SHP77 treated with DMSO at 0.1 percent for 48 hours (cell line): ENCODE results near the gene RFC4.
"Not testable (repeated sequence)": the region's sequence is repeated elsewhere in the genome, so short reads cannot be mapped to it uniquely, and the experiment has no call there.

ENCODE experiments used
- DNase-seq: peaks from one replicate; lab custom pipeline; 2025; lab: John Stamatoyannopoulos, UW

The RFC4 gene

DNA sequence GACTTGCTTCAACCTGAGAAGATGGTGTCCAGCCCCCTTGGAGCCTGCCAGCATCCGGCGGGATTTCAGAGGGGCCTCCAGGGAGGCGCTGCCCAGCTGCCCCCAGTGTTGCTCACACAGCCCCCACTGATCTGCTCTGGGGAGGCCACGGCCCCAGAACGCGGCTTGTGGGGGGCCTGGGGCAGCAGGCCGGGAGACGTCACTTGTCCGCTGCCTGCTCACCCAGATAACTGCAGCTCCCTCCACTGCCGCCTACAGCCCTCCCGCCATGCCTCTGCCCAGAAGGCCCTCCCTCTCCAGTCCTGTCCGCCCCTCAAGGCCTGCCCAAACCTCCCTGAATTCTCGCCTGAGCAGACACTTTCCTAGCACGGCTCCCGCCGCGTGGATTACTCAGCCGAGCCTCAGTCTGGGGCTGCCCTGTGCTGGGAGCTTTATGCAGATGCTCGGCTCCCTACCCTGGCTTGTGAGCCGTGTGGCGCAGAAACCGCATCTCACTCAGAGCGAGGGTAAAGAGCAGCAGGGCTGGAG, 19.1 kb upstream of the RFC4 start:
- no peak for DNase-seq

DNA sequence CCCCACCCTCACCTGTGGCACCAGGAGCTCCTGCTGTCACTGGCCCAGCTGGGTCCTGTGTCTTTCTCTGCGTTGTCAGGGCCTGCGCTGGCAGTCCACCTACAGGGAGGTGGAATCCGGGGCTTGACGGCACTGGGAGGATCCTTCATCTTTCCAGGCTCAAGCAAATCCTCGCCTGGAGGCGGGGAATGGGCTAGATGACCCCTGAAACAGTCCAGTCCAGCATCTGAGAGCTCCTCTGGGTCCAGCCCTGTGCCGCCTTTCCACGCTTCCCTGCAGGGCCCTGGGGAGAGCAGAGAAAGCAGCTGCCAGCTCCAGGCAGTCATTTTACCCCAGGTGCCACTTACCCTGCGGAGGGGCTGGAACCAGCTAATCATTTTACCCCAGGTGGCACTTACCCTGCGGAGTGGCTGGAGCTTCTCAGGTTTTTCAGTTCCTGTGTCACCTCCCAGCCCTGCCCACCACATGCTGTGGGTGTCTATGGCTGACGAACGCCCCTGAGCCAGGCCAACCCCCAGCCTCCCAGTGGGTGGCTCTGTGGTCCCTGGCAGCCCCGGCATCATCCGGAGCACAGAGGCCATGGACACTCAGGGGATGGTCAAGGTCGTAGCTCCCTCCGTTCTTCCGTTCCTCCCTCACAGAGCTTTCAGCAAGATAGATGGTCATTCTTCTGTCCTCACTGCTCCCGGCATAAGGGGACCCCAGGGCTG, 18.3 kb upstream of the RFC4 start:
- DNase-seq = no peak

DNA sequence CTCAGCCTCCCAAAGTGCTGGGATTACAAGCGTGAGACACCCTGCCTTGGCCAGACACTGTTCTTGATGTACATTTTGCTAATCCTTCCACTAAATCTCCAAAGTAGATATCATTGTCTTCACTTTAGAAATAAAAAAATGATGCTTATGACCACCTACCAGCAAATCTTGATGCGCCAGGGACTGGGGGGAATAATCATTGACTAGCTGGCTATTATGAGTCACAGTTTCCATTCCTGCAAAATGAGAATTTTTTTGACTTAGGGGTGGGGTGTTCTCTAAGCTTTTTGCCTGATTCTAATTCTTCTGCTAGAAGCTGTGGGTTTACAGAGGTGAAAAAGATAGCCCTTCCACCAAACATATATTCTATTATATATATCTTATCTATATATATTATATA, 17.1 kb upstream of the RFC4 start:
- DNase-seq = no peak

DNA sequence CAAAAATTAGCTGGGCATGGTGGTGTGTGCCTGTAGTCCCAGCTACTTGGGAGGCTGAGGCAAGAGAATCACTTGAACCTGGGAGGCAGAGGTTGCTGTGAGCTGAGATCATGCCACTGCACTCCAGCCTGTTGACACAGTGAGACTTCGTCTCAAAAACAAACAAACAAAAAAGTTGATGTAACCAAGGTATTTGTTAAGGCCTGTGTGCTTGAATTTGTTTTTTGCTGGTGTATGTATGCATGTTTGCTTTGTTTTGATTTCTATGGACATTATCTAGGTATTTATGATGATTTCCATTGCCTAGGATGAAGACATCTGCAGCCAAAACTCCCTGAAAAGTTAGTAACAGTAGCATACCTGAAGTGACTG, 16.1 kb upstream of the RFC4 start:
- not testable (repeated sequence) for DNase-seq

DNA sequence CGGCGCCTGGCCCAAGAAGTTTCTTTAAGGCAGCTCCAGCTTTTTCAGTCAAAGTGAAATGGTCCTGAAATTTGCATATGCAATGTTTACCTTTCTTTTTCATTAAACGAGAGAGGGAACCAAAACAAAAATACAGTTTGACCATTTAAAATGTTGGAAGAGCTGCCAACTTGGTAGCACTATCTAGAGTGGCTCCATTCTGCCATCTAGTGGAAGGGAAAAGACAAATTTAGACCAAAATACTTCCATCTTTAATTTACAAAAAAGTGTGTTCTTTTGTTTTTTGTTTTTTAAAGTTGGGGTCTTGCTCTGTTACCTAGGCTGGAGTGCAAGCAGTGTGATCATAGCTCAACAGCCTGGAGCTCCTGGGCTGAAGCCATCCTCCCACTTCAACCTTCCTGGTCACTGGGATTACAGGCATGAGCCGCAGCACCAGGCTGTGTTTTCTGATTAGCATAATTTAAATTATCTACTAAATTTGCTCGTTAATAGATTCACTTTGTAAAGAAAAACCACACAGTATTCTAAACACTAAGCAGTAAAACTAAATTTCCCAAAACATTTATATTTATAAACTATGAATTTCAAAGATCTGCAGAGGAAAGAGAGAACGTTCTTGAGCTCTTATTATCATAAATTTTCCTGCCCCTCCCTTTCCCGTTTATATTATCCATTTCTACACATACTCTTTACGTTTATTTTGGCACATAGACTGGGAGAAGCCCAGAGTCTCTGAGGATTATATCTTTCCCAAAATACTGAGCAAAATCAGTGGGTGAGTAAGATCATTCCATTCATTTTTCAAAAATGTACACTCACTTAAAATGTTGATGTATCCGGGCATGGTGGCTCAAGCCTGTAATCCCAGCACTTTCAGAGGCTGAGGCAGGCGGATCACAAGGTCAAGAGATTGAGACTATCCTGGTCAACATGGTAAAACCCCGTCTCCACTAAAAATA, 15.4 kb upstream of the RFC4 start:
- no peak for DNase-seq

DNA sequence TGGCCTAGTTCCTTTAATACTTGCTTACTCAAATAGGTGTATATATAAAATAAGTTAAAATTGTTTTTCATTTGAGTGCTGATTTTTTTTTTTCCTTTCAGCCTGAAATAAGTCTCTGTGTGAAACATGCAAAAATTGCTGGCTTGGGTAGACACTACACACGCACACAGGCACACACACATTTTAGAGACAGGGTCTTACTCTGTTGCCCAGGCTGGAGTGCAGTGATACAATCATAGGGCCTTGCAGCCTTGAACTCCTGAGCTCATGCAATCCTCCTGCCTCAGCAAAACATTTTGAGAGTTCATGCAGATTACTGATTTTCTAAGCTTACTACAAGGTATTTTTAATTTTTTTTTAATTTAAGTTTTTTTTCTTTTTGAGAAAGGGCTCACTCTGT, 12.7 kb upstream of the RFC4 start:
- no peak for DNase-seq

DNA sequence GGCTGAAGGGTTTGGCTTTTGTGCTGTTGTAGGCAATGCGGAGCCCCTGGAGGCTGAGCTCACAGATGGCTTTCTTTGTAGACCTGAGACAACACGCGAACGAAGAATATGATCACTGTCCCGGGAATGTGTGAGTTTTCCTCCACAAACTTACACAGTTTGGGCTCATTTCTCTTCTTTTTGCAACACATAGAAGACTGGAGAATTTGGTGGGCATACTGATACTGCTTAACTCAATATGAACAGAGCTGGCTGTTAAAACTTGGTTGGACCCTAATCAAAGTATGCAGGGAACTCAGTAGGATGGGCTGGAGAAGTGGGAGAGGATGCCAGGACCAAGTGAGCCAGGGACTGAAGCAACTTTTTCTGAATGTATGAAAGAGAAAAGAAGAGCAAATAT, 12.2 kb upstream of the RFC4 start:
- no peak for DNase-seq

DNA sequence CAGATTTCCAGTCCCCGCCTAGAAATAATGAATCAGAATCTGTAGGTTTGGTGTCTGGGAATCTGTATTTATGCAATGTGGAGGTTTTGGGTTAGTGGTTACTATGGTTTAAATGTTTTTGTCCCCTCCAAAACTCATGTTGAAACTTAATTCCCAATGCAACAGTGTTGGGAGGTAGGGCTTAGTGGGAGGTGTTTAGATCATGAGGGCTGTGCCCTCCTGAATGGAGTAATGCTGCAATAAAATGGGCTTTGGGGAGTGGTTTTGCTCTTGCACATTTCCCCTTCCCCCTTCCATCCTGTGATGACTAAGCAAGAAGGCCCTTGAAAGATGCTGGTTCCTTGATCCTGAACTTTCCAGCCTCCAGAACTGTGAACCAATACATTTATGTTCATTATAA, 9.2 kb upstream of the RFC4 start:
- no peak for DNase-seq

DNA sequence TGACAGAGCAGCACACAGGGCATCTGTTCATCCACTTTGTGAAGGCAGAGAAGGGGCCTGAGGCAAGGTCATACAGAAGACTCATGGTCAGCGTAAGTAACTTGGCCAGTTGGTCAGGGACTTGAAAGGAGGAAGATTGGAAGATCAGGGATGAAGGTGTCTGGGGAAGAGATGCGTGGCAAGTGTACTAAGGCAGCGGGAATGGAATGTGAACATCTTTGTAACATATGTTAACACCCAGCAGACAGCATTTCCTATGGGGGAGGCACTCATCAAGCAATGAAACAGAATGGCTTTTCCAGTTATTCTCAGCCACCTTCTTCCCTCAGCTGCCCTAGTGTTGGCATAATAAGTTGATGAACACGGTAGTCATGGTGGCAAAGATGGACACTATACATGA, 7.8 kb upstream of the RFC4 start:
- DNase-seq = no peak

DNA sequence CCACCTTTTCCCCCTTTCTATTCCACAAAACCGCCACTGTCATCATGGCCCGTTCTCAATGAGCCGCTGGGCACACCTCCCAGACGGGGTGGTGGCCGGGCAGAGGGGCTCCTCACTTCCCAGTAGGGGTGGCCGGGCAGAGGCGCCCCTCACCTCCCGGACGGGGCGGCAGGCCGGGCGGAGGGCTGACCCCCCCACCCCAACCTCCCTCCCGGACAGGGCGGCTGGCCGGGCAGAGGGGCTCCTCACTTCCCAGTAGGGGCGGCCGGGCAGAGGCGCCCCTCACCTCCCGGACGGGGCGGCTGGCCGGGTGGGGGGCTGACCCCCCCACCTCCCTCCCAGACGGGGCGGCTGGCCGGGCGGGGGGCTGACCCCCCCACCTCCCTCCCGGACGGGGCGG, 5.0 kb upstream of the RFC4 start:
- not testable (repeated sequence) for DNase-seq

DNA sequence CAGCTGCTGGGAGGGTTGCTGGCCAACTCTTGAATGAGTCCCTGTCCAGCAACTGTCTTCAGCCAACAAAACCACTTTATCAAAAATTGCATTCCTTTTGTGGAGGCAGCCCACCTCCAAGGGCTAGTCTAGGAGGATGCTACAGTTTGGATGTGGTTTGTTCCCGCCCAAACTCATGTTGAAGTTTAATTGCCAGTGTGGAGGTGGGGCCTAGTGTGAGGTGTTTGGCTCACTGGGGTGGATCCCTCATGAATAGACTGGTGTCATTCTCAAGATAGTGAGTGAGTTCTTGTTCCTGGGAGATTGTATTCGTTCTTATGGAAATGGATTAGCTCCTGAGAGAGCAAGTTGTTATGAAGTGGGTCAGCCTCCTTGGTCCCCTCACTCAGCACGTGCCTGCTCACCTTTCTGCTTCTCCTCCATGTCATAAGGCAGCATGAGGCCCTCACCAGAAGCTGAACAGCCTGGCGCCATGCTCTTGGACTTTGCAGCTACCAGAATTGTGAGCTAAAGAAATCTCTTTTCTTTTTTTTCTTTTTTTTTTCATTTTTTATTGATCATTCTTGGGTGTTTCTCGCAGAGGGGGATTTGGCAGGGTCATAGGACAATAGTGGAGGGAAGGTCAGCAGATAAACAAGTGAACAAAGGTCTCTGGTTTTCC, 4.2 kb upstream of the RFC4 start:
- no peak for DNase-seq

DNA sequence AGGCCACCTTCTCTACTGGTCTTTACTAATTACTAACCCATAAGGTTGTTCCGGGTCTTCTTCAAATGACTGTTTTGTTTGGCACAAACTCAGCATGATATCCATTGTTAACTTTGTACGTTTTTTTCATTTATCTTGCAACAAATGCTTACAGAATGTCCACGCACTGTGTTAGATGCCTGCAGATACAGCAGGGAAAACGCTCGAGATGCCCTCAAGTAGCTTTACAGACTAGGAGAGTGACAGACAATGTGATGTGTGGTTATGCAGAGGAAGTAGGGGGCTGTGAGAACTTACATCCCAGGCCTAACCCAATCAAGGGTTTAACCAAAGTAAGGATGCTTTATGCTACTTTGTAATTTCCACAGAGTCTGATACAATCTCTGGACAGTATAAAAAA, 949 bp upstream of the RFC4 start:
- DNase-seq = no peak

DNA sequence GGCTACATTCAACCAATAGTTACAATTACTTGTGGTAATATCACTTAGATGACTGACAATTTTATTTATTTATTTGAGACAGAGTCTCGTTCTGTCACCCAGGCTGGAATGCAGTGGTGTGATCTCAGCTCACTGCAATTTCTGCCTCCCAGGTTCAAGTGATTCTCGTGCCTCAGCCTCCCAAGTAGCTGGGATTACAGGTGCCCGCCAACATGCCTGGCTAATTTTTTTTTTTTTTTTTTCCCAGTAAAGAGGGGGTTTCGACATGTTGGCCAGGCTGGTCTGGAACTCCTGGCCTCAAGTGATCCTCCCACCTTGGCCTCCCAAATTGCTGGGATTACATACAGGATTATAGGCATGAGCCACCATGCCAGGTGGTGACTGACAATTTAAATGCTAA, 2.8 kb downstream of the RFC4 start:
- DNase-seq = not testable (repeated sequence)

DNA sequence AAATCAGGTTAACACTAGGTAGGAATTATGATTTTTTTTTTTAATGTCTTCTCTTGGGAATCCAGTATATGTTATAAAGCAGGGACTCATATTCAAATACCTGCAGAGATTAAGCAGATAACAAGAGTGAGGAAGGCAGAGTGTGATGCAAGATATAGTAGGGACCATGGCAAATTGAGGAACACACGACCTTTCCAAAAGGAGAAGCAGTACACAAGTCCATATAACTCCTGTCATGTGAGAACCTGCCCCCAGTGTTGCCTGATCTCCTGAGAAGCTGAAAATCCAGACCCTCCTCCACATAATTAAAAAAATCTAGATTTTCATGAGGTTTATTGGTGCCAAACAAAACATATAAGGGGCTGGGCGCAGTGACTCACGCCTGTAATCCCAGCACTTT, 3.6 kb downstream of the RFC4 start:
- no peak for DNase-seq

DNA sequence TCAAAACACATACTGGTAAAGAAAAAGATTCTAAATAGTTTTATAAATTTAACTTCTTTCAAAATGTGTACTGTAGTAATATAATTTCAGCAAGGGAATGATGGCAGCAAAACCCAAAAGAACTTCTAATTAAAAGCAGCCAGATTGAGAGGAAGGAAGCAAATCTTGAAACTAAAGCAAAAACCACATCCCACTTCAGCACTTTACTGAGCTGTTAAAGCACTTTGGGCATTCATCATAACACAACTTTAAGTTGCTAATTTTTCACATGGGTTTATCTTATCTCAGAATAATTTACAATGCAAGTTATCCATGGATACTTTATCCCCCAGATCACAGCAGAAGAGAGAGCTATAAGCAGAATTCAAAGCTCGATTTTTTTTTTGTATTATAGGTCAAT, 6.0 kb downstream of the RFC4 start:
- no peak for DNase-seq

DNA sequence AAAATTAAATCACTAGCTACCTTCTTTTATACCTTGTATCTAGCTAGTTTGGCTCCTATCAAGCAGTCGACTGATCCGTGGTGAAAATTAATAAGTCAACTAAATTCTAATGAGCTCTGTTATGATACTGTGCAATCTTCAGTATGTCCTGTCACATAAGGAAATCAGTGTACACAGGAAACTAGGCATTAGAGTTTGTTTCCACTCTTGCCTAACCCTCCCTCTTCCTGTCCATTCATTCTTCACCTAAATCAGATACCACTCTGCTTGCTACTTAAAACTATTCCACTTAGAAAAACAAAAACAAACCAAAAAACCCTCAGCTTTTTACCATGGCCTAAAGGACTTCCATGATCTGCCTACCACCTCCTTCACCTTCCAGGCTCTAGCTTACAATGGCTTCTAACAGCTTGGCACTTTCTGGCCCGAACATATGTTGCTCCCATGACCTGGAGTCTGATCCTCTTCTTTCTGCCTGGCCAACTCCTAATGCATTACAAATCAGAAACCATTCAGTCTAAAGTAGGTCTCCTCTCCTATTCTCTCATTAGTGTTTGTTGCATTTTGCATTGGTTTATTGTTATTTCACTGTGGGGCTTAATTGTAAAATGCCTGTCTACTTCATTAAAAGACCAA, 7.9 kb downstream of the RFC4 start:
- DNase-seq = no peak

DNA sequence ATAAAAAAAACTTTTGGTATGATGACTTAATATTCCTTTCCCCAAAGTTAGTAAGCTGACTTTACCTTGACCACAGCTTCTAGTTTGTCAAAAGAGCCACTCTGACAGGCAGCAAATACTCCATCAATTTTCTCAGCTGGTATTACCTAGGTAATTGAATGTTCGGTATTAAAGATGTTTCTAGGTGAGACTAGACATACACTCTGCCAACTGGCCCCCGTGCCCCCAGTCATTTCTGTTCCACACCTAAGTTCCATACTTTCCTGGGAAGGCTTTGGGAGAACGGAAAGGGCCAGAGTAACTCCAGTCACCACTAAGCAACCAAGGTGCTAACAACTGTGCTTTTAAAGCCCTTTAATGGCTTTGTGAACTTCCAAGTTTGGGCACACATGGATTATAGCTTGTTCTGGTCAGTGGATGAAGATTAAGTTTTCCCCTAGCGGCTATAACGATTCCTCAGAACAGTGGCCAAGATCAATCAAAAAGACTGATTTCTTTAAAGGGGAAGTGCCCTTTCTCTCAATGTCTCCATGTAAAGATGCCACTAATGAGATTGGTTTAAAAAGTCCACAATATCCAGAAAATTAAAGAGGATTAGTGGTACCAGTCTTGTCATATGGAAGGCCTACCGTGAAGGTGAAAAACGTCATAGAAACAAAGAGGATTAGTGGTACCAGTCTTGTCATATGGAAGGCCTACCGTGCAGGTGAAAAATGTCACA, 15.9 kb downstream of the RFC4 start:
- DNase-seq = no peak

DNA sequence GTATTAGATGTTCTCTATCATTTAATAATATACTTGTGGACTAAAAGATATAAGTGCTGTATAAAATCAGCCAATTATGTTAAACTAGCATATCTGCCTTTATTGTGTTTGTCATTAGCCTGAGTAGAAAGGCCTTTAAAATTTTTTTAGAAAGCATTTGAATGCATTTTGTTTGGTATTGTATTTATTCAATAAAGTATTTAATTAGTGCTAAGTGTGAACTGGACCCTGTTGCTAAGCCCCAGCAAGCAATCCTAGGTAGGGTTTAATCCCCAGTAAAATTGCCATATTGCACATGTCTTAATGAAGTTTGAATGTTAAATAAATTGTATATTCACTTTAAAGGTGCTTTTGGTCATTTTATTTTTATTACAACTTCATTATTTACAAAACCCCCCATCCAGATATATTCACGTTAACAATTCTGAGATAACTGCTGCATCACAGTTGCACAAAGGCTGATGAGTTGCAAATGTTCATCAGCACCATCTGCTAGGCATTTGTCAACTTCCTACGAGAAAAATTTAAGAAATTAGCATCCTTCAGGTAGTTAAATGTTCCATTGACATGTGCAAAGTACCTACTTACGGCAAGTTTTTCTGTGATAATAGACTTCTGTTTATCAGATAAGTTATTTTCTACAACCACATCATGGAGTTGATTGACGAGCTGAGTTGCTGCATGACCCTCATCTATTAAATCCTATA, 16.6 kb downstream of the RFC4 start:
- DNase-seq = no peak

DNA sequence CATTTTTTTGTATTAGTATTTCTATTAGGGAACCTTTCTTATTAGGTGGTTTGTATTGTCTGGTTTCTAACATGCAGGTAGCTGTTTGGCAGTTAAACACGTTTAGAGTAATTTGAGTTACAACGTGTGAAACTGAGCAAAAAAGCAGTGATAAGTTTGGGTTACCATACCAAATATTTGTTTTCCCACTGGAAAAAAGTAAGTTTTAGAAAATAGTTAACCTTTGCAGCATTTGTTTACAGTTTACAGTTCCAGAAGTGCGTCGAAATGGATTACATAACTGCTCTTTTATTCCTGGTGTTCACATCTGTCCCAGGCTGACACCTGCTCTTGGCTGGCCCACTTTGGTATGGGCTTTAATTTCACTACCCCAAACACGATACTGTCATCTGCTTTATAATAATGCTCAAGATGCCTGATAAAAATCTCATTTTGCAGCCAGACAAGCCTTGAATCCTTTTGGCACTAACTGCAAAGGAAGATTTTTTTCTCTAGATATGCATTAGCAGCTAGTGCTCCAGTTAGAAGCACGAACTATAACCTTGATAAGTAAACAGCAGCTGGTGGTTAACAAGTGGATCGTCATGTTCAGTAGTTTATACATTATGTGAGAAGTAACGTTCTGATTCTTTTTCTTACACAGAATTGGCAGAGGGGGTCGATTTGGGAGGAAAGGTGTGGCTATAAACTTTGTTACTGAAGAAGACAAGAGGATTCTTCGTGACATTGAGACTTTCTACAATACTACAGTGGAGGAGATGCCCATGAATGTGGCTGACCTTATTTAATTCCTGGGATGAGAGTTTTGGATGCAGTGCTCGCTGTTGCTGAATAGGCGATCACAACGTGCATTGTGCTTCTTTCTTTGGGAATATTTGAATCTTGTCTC, 17.6 kb downstream of the RFC4 start:
- DNase-seq = no peak
